GM13977 (cell line): Measurements from ENCODE around the gene TOGARAM2.

Experiments used
- DNase-seq: peaks from one replicate; pipeline ENCODE4 v3.0.0; 2012; ENCODE audit warnings: low spot score
- CTCF ChIP-seq: IDR thresholded peaks from 2 replicates; pipeline ENCODE4 v1.5.1; 2012; ENCODE audit warnings: mild to moderate bottlenecking, control low read depth; ENCODE audit not compliant: insufficient read depth; ENCODE audit errors: extremely low read depth, missing control alignments
- in situ Hi-C: fragments of 300-500 bp; cut with MboI; formaldehyde crosslinking; loops from one replicate; pipeline ENCODE4 v1.12.0; 2022; ENCODE audit warnings: low sequenced_read_pairs, low pct_unique_long_range_greater_than_20kb, mixed read lengths, inconsistent platforms; ENCODE audit not compliant: unreplicated experiment

Gene TOGARAM2

GRCh38 chr2:29035016-29035745 lies 54.1 kb downstream of the TOGARAM2 start:
- in situ Hi-C loops: no loop called here
- peak; percentile 15 for TF ChIP-seq CTCF
- no peak for DNase-seq

GRCh38 chr2:29039718-29040480 lies 58.8 kb downstream of the TOGARAM2 start:
- in situ Hi-C loops: no loop called here
- TF ChIP-seq CTCF: no peak
- DNase-seq: peak; percentile 56

- no peak for DNase-seq
- TF ChIP-seq CTCF: no peak
- in situ Hi-C loops: no loop called here
Measured at GRCh38 chr2:29040552-29040951, 59.5 kb downstream of the TOGARAM2 start.

GRCh38 chr2:29041161-29041660 lies 60.1 kb downstream of the TOGARAM2 start:
- no peak for DNase-seq
- in situ Hi-C loops: no loop called here
- TF ChIP-seq CTCF: no peak

GRCh38 chr2:29042561-29043075 lies 61.5 kb downstream of the TOGARAM2 start:
- in situ Hi-C loops: no loop called here
- no peak for TF ChIP-seq CTCF
- no peak for DNase-seq

GRCh38 chr2:29044459-29044858 lies 63.4 kb downstream of the TOGARAM2 start:
- DNase-seq: no peak
- in situ Hi-C loops: no loop called here
- TF ChIP-seq CTCF: no peak
